Omental fat pad (tissue), 4 donors: ENCODE data around the gene MLC1. TPM values are rescaled to one million over a fixed set of nuclear protein-coding genes. Genes with fewer than 3 reads are reported as not detected.

Source experiments
- ATAC-seq: fragments of 150-250 bp; one replicate; pipeline ENCODE4 v1.9.1; 2016; ENCODE audit warnings: mild to moderate bottlenecking, moderate library complexity; ENCODE audit not compliant: low FRiP score
- DNase-seq: peaks from one replicate; pipeline ENCODE4 v3.0.0-alpha.2; 2019; ENCODE audit warnings: low spot score
- CTCF ChIP-seq, 3 donors: fragments of 450-650 bp; IDR thresholded peaks; one replicate each; pipeline ENCODE4 v1.5.1; 2016 to 2017; ENCODE audit warnings: antibody characterized with exemption in 3 of 3, mild to moderate bottlenecking in 3 of 3, moderate library complexity in 2 of 3
- total RNA-seq, 4 donors: library from RNA; depleted of rRNA; stranded (reverse); fragments of >200 nt; gene quantifications; one replicate each; pipeline ENCODE4 v1.1.0, GENCODE V29; 2016

Gene MLC1
- total RNA-seq, 4 donors from 2014 or later = 0.44 TPM; not detected in 3

- no peak for ATAC-seq
- TF ChIP-seq CTCF (IDR thresholded peaks at IDR 0.05) = no peak
- no peak for DNase-seq
These were observed 66.5 kb downstream of the MLC1 start for GRCh38 chr22:50018608-50019285.

GRCh38 chr22:50017701-50018224, 67.5 kb downstream of the MLC1 start:
- no peak for TF ChIP-seq CTCF (IDR thresholded peaks at IDR 0.05)
- DNase-seq (no peak), ATAC-seq (no peak)

- DNase-seq (no peak), ATAC-seq (no peak)
- no peak for TF ChIP-seq CTCF (IDR thresholded peaks at IDR 0.05)
These were observed 68.1 kb downstream of the MLC1 start for GRCh38 chr22:50016988-50017700.

- DNase-seq (no peak), ATAC-seq (no peak)
- TF ChIP-seq CTCF (IDR thresholded peaks at IDR 0.05) = no peak
These were observed 68.8 kb downstream of the MLC1 start for GRCh38 chr22:50016308-50016987.

GRCh38 chr22:50015451-50016307, 69.5 kb downstream of the MLC1 start:
- TF ChIP-seq CTCF (IDR thresholded peaks at IDR 0.05) = no peak
- ATAC-seq (no peak), DNase-seq (no peak)

GRCh38 chr22:50014655-50015401, 70.4 kb downstream of the MLC1 start:
- no peak for ATAC-seq
- no peak for DNase-seq
- no peak for TF ChIP-seq CTCF (IDR thresholded peaks at IDR 0.05)
